ENCODE data around the gene TOMM34.

DNA sequence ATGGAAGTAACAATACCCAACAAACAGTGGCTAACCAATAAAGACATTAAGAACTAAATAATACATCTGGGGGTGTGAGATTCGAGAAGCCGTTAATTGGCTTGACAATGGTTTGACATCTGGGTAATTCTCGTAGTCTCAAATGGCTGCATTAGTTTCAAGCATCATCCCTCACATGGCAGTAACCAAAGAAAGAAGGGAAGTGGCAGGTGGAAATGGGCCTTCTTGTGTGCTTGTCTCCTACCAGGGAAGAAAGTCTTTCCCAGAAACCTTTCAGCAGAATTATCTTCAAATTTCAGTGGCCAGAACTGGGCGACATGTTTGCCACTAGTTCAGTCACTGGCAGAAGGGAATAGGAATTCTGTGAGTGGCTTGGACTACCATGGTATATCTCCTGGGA is 16.5 kb upstream of the TOMM34 start:
- TF ChIP-seq, protein P1, sequence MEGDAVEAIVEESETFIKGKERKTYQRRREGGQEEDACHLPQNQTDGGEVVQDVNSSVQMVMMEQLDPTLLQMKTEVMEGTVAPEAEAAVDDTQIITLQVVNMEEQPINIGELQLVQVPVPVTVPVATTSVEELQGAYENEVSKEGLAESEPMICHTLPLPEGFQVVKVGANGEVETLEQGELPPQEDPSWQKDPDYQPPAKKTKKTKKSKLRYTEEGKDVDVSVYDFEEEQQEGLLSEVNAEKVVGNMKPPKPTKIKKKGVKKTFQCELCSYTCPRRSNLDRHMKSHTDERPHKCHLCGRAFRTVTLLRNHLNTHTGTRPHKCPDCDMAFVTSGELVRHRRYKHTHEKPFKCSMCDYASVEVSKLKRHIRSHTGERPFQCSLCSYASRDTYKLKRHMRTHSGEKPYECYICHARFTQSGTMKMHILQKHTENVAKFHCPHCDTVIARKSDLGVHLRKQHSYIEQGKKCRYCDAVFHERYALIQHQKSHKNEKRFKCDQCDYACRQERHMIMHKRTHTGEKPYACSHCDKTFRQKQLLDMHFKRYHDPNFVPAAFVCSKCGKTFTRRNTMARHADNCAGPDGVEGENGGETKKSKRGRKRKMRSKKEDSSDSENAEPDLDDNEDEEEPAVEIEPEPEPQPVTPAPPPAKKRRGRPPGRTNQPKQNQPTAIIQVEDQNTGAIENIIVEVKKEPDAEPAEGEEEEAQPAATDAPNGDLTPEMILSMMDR (IDR thresholded peaks at IDR 0.05; ENCODE audit: poor library complexity): no peak
- no peak for TF ChIP-seq EZH2 (IDR thresholded peaks at IDR 0.05; ENCODE audit: borderline replicate concordance)
